Measurements from ENCODE around the gene TSHR. TPM values are rescaled to one million over a fixed set of nuclear protein-coding genes. Genes with fewer than 3 reads are reported as not detected.

The TSHR gene
- total RNA-seq, 4 donors from 2014 or later, result not detected

DNA sequence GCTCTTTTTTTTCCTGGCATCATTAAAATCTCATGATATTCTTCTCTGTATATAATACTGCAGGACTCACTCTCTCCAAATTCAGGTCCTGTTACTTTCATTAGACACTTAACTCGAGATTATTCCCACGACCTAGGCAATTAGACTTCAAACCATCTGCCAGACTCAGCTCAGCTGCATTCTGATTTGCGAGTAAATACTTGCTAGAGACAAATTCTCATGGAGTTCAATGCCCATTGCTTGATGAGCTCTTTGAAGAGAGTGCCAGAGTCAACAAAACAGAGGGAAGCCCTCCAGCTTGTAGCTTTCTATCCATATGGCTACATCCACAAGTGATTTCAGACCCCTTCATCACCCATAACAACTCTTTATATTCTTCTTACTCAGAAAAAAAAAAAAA, 177.0 kb downstream of the TSHR start:
- no peak overlapping the region for H3K27ac ChIP-seq
- H3K4me3 ChIP-seq, result no peak overlapping the region
- no peaks in the 10 kb centered on the region for H3K36me3 ChIP-seq
- no peaks in the 10 kb centered on the region for H3K4me1 ChIP-seq
- no peaks in the 10 kb centered on the region for H3K27me3 ChIP-seq
- TF ChIP-seq, protein P1, sequence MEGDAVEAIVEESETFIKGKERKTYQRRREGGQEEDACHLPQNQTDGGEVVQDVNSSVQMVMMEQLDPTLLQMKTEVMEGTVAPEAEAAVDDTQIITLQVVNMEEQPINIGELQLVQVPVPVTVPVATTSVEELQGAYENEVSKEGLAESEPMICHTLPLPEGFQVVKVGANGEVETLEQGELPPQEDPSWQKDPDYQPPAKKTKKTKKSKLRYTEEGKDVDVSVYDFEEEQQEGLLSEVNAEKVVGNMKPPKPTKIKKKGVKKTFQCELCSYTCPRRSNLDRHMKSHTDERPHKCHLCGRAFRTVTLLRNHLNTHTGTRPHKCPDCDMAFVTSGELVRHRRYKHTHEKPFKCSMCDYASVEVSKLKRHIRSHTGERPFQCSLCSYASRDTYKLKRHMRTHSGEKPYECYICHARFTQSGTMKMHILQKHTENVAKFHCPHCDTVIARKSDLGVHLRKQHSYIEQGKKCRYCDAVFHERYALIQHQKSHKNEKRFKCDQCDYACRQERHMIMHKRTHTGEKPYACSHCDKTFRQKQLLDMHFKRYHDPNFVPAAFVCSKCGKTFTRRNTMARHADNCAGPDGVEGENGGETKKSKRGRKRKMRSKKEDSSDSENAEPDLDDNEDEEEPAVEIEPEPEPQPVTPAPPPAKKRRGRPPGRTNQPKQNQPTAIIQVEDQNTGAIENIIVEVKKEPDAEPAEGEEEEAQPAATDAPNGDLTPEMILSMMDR (IDR thresholded peaks at IDR 0.05), result no peak
- no peak for TF ChIP-seq POLR2A (IDR thresholded peaks at IDR 0.05)
- H3K9me3 ChIP-seq, result no peaks in the 10 kb centered on the region
- no peak for DNase-seq

DNA sequence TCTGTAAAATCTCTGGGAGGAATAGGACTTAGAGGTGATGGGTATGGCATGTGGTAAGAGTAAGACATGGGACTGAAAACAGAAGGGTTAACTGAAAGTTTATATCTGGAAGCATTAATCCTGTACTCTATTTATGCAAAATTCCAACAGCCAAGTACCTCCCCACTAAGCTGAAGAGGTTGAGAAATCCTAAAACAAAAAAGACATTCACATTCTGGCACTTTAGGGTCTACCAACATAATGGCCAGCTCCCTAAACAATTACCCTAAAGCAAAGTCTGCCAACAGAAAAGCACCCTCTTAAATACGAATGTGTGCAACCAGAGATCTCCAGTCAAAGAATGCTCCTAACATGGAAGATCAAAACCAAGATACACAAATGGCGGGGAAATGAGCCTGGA, 178.0 kb downstream of the TSHR start:
- TF ChIP-seq, protein P1 (IDR thresholded peaks at IDR 0.05), result no peak
- no peak for TF ChIP-seq POLR2A (IDR thresholded peaks at IDR 0.05)
- no peak for DNase-seq
- no peaks in the 10 kb centered on the region for H3K9me3 ChIP-seq
- no peaks in the 10 kb centered on the region for H3K4me1 ChIP-seq
- no peaks in the 10 kb centered on the region for H3K36me3 ChIP-seq
- no peak overlapping the region for H3K27ac ChIP-seq
- H3K27me3 ChIP-seq, result no peaks in the 10 kb centered on the region
- H3K4me3 ChIP-seq, result no peak overlapping the region

DNA sequence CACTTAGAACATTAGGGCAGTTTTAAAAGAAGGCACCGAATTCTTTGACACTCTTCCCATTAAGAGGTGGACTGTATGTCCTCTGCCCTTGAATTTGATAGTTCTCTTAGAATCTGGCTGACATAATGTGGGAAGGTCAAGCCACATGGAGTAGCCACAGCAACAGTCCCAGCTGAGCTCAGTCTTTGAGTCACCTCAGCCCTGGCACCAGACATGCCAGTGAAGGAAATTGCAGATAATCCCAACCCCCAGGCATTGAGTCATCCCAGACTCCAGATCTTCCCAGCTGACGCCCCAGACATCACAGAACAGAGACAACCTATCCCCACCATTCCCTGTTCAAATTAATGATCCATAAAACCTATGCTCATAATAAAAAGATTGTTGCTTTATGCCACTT, 181.9 kb downstream of the TSHR start:
- Histone ChIP-seq H3K9me3 (no peaks in the 10 kb centered on the region), H3K4me3 (no peak overlapping the region), H3K36me3 (no peaks in the 10 kb centered on the region), H3K4me1 (no peaks in the 10 kb centered on the region), H3K27ac (no peak overlapping the region), H3K27me3 (no peaks in the 10 kb centered on the region)
- TF ChIP-seq, protein P1 (IDR thresholded peaks at IDR 0.05), result no peak
- TF ChIP-seq POLR2A (IDR thresholded peaks at IDR 0.05), result no peak
- DNase-seq, result no peak

DNA sequence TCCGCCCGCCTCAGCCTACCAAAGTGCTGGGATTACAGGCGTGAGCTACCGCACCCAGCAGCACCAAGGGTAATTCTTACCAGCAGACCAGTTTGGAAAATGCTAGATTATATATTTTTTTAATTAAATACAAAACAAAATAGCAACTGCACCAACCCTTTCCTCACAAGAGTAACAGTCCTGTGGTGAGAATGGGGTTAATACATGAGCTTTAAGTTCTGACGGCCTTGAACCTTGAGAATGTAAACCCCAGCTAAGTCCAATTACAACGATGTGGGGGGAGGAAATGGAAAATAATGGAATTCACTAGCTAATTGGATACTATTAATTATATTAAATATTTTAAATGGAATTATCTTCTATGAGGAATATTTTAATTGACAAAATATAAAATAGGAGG, 183.0 kb downstream of the TSHR start:
- TF ChIP-seq, protein P1 (IDR thresholded peaks at IDR 0.05), result no peak
- TF ChIP-seq POLR2A (IDR thresholded peaks at IDR 0.05), result no peak
- no peaks in the 10 kb centered on the region for H3K36me3 ChIP-seq
- no peaks in the 10 kb centered on the region for H3K27me3 ChIP-seq
- H3K4me1 ChIP-seq, result no peaks in the 10 kb centered on the region
- H3K4me3 ChIP-seq, result no peak overlapping the region
- DNase-seq, result no peak
- no peaks in the 10 kb centered on the region for H3K9me3 ChIP-seq
- no peak overlapping the region for H3K27ac ChIP-seq

DNA sequence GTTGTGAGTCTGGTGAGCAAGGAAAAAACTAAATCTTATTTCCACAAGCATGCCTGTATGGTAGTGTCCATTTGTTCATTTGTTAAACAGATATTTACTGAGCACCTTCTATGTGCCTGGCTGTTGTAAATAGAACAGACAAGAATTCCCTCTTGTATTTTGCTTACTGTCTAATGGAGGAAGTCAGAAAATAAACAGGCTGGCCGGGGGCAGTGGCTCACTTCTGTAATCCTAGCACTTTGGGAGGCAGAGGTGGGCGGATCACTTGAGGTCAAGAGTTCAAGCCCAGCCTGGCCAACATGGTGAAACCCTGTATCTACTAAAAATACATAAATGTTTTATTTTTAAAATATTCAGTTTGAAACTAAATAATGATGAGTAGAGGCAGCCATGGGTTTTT, 186.0 kb downstream of the TSHR start:
- TF ChIP-seq POLR2A (IDR thresholded peaks at IDR 0.05), result no peak
- TF ChIP-seq, protein P1 (IDR thresholded peaks at IDR 0.05), result no peak
- H3K36me3 ChIP-seq, result no peaks in the 10 kb centered on the region
- no peaks in the 10 kb centered on the region for H3K9me3 ChIP-seq
- H3K4me3 ChIP-seq, result no peak overlapping the region
- H3K4me1 ChIP-seq, result peaks cover 0 to 8% (median 2%) of the 10 kb centered on the region in 4 donors
- no peak overlapping the region for H3K27ac ChIP-seq
- no peak for DNase-seq
- H3K27me3 ChIP-seq, result no peaks in the 10 kb centered on the region

DNA sequence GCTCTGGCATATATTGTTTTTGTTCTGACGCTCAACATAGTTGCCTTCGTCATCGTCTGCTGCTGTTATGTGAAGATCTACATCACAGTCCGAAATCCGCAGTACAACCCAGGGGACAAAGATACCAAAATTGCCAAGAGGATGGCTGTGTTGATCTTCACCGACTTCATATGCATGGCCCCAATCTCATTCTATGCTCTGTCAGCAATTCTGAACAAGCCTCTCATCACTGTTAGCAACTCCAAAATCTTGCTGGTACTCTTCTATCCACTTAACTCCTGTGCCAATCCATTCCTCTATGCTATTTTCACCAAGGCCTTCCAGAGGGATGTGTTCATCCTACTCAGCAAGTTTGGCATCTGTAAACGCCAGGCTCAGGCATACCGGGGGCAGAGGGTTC, 188.4 kb downstream of the TSHR start:
- TF ChIP-seq, protein P1 (IDR thresholded peaks at IDR 0.05), result no peak
- no peak for TF ChIP-seq POLR2A (IDR thresholded peaks at IDR 0.05)
- no peak overlapping the region for H3K27ac ChIP-seq
- H3K36me3 ChIP-seq, result no peaks in the 10 kb centered on the region
- no peak for DNase-seq
- no peaks in the 10 kb centered on the region for H3K27me3 ChIP-seq
- H3K4me3 ChIP-seq, result no peak overlapping the region
- no peaks in the 10 kb centered on the region for H3K9me3 ChIP-seq
- peaks cover 0 to 8% (median 2%) of the 10 kb centered on the region in 4 donors for H3K4me1 ChIP-seq

Measured in Peyer's patch (tissue), 4 donors.